GM21737 (cell line): ENCODE measurements around the gene FCGR3A.
"Not testable (repeated sequence)": the region's sequence is repeated elsewhere in the genome, so short reads cannot be mapped to it uniquely, and the experiment has no call there.

Experiments
- ATAC-seq: cut with Tn5 transposase; IDR thresholded peaks from one replicate; pipeline ENCODE4 v1.9.1; 2021; ENCODE audit warnings: mild to moderate bottlenecking, moderate library complexity; ENCODE audit not compliant: unreplicated experiment

Gene FCGR3A

DNA sequence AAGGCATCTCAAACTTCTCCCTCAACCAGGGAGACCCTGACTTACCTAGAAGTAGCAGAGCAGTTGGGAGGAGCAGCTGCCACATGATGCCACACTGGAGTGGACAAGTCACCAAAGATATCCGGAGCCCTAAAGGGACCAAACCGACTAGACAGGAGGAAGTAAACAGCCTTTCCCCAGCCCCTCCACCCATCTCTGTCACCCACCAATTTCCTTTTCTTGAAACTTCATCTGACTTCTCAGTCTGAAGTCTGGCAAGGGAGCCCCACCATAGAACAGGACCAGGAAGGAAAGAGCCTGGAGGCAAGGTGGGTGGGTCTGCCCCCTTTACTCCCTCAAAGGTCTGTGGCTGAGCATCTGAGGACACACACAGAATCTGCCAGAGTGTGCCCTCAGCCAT is at the start of gene FCGR3A:
FCGR3A (minus strand) TSS at position 167 of the 400 bp plus-strand sequence; CDS start at position 85, 82 bp downstream.
- ATAC-seq = no peak

DNA sequence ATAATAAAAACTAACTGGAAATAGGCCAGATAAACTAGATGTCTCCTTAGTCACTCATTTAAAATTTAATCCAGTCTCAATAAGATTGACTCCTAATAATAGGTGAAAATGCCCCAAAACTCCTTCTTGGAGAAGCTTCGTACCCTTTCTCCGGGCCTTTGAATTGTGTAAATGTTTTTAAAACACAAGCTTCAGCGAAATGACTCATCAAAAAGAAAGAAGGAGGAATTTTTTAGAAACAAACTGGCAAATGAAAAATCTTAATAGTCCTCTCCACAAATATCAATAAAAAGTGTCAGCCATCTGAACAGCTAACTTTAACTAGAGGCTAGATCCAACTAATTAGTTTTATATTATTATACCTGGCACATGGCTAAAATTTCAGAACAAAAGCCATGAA is 47.5 kb upstream of the FCGR3A start:
- ATAC-seq = not testable (repeated sequence)

DNA sequence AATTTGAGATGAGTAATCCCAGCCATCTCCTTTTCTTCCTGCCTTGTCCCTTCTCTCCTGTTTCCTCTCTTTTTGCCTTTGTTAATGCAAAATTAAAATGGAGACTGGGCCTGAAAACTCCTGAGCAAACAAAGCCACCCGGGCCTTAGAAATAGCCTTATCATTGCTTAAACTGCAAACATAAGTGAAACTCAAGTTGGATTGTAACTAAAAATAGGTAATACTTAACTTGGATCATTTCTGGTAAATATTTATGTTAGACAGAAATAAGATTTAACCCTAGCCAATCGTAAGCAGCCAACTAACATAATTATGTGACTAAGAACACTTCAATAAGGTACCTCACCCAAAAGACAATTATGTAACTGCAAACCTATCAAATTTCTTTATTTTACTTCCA is 46.0 kb upstream of the FCGR3A start:
- not testable (repeated sequence) for ATAC-seq

DNA sequence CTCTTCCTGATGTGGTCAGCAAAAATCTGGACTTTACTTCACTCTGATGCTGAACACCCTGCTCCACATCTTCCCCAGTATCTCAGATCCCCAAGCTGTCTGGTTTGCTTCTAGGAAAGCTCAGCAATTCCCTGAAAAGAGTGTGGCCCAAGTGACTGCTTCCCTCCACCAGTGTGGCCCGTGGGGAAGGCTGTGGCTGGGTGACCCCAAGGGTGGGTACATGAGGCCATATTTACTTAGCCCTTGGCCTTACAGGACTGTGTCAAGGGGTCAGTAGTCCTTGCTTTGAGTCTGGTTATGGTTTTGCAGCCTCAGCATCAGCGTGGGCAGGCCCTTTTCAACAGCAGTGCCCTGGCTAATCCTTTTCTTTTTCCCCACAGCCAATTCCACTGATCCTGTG is 45.6 kb upstream of the FCGR3A start:
- ATAC-seq = not testable (repeated sequence)

- ATAC-seq = not testable (repeated sequence)
Measured at GRCh38 chr1:161594269-161594984, 44.8 kb upstream of the FCGR3A start.

- ATAC-seq = not testable (repeated sequence)
Measured at GRCh38 chr1:161593092-161593755, 43.6 kb upstream of the FCGR3A start.

DNA sequence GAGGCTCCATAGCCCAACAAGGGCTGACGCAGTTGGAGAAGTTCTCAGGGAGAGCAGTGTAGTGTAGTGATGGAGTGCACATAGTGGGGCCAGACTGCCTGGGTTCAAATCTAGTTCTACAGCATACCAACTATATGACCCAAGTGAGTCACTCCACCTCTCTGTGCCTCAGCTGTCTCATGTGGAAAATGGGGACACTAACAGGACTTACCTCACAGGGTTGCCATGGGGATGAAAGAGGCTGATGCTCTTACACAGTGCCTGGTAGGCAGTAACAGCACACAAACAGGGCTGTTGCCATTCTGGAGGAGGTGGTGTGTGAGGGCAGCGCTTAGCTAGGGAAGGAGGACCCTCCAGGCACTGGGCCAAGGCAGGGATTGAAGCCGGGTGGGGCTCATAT is 43.0 kb upstream of the FCGR3A start:
- not testable (repeated sequence) for ATAC-seq

- not testable (repeated sequence) for ATAC-seq
Measured at GRCh38 chr1:161589920-161590319, 40.3 kb upstream of the FCGR3A start.

GRCh38 chr1:161589365-161589764 is 39.7 kb upstream of the FCGR3A start:
- not testable (repeated sequence) for ATAC-seq

DNA sequence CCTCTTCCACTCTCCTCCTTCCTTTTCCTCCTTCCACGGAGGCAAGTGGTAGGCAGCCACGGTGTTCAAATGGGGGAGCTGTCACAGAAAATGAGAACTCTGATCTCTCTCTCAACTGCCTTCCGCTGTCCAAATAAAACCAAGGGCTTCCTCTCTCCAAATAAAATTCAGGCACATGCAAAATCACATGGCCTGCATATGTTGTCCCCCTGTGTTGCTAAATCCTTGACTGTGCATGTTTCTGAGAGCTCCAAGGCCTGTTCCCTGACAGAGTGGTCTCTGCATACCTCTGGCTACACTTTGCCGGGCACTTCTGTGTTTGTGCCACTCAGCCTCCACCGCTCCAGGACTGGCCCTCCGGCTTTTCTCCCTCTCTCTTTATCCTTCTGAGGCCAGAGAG is 39.0 kb upstream of the FCGR3A start:
- not testable (repeated sequence) for ATAC-seq

DNA sequence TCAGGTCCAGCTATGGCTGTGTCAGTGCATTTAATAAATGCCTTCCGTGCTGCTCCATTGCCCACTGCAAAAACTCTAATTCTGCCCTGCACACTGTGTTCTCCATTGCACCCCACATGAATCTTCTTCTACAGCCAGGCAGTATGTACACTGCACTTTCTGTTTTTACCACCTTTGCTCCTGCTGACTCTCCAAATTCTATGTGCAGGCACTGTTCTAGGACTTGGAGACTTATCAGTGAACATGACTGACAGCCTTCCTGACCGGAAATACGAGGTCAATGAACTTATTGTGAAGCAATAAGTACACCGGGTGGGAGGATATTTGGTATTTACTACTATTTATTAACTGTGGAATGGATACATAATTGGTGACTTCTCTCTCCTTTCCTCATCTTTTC is 33.3 kb upstream of the FCGR3A start:
- ATAC-seq = not testable (repeated sequence)

- peak; percentile 54 for ATAC-seq
Measured at GRCh38 chr1:161580879-161581537, 31.4 kb upstream of the FCGR3A start.

- not testable (repeated sequence) for ATAC-seq
Measured at GRCh38 chr1:161579856-161580507, 30.4 kb upstream of the FCGR3A start.

GRCh38 chr1:161576676-161577075 is 27.1 kb upstream of the FCGR3A start:
- ATAC-seq = not testable (repeated sequence)

GRCh38 chr1:161571703-161572102 is 22.1 kb upstream of the FCGR3A start:
- ATAC-seq = not testable (repeated sequence)

GRCh38 chr1:161566602-161566960 is 17.0 kb upstream of the FCGR3A start:
- not testable (repeated sequence) for ATAC-seq

- ATAC-seq = not testable (repeated sequence)
Measured at GRCh38 chr1:161563522-161563921, 13.9 kb upstream of the FCGR3A start.

DNA sequence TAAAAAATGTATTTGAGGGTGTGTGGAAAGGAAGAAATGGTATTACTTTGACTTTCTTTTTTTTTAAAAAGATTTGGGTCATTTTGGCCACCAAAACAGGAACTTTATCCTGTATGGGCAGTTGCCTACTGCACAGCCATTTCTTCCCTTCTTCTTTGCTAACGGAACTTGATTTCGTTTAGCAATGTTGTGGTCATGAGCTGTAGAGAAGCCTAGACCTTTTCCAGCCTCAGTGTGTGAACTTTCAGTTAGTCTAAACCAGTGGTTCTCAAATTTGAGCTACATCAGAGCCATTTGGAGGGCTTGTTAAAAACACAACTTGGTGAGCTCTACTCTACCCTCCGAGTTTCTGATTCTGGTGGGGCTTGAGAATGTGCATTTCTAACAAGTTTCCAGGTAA is 12.8 kb upstream of the FCGR3A start:
- not testable (repeated sequence) for ATAC-seq

GRCh38 chr1:161560960-161561715 is 11.5 kb upstream of the FCGR3A start:
- not testable (repeated sequence) for ATAC-seq
